Epithelial cell of esophagus (primary cell): ENCODE data around the gene ANKRD50.

Source experiments
- DNase-seq: peaks from one replicate; pipeline ENCODE4 v3.0.0; 2010; ENCODE audit warnings: low read depth
- H3K4me3 ChIP-seq: 2 replicates; pipeline ENCODE4 v1.5.1; 2011; ENCODE audit warnings: mild to moderate bottlenecking, low read length, control low read depth
- CTCF ChIP-seq: IDR thresholded peaks from 2 replicates; pipeline ENCODE4 v1.5.1; 2011; ENCODE audit warnings: low read depth, mild to moderate bottlenecking, low read length, control low read depth, inconsistent platforms; ENCODE audit not compliant: insufficient read depth; ENCODE audit errors: missing control alignments

ANKRD50 gene

GRCh38 chr4:124710911-124711310, 1.6 kb downstream of the ANKRD50 start:
- DNase-seq = no peak
- H3K4me3 ChIP-seq = peak overlapping the region; percentile 77

GRCh38 chr4:124710015-124710741, 2.4 kb downstream of the ANKRD50 start:
- peak overlapping the region; percentile 77 for H3K4me3 ChIP-seq
- DNase-seq = peak; percentile 13
- no peak for TF ChIP-seq CTCF

More at GRCh38 chr4:124710911-124711310, 1.6 kb downstream of the ANKRD50 start:
- TF ChIP-seq CTCF = no peak

- TF ChIP-seq CTCF = no peak
- DNase-seq = peak; percentile 16
- H3K4me3 ChIP-seq = peak overlapping the region; percentile 15
Observed at GRCh38 chr4:124708517-124709300, 3.8 kb downstream of the ANKRD50 start.

- no peak for DNase-seq
- no peak overlapping the region for H3K4me3 ChIP-seq
- TF ChIP-seq CTCF = no peak
Observed at GRCh38 chr4:124705393-124705792, 7.1 kb downstream of the ANKRD50 start.

- H3K4me3 ChIP-seq = no peak overlapping the region
- no peak for DNase-seq
- TF ChIP-seq CTCF = no peak
Observed at GRCh38 chr4:124703154-124703553, 9.4 kb downstream of the ANKRD50 start.

GRCh38 chr4:124697441-124697840, 15.1 kb downstream of the ANKRD50 start:
- TF ChIP-seq CTCF = no peak
- no peak for DNase-seq

More at GRCh38 chr4:124697441-124697840, 15.1 kb downstream of the ANKRD50 start:
- H3K4me3 ChIP-seq = no peak overlapping the region
